A549 (cell line): Measurements from ENCODE around the gene BEST3.

Experiments
- BHLHE40 ChIP-seq: IDR thresholded peaks from 2 replicates; pipeline ENCODE4 v1.6.1; 2012; ENCODE audit warnings: low read depth, low read length, inconsistent platforms
- CEBPB ChIP-seq, 2 experiments: fragments of >200 bp in 1 of 2; sonication (Bioruptor Twin) in 1 of 2; formaldehyde crosslinking in 1 of 2; IDR thresholded peaks; 2 replicates each; pipeline ENCODE4 v1.6.1; 2012 to 2016
- E2F6 ChIP-seq: IDR thresholded peaks from 2 replicates; pipeline ENCODE4 v1.6.1; 2012; ENCODE audit warnings: low read depth, borderline replicate concordance
- EP300 ChIP-seq, 2 experiments: fragments of >200 bp; sonication (Bioruptor Twin); formaldehyde crosslinking; IDR thresholded peaks; 2 replicates in 1 of 2; 3 replicates in 1 of 2; pipeline ENCODE4 v1.6.1; 2016 to 2017
- HEYL ChIP-seq: fragments of 250-450 bp; sonication (Bioruptor Pico); IDR thresholded peaks from 2 replicates; pipeline ENCODE4 v1.8.0; 2021; ENCODE audit warnings: mild to moderate bottlenecking, moderate library complexity
- HOXB5 ChIP-seq: fragments of 250-450 bp; sonication (Bioruptor Pico); IDR thresholded peaks from 2 replicates; pipeline ENCODE4 v1.5.0; 2020; ENCODE audit warnings: mild to moderate bottlenecking, moderate library complexity
- MAFK ChIP-seq: fragments of 450-650 bp; IDR thresholded peaks from 2 replicates; pipeline ENCODE4 v1.6.1; 2014; ENCODE audit not compliant: partially characterized antibody
- POLR2A ChIP-seq: IDR thresholded peaks from 2 replicates; pipeline ENCODE4 v1.6.1; 2012; ENCODE audit warnings: mild to moderate bottlenecking, low read length
- RCOR1 ChIP-seq: fragments of 150-350 bp; IDR thresholded peaks from 2 replicates; pipeline ENCODE4 v1.6.1; 2014; ENCODE audit warnings: antibody characterized with exemption, low read length, low read depth
- RFX5 ChIP-seq: fragments of 450-650 bp; IDR thresholded peaks from 2 replicates; pipeline ENCODE4 v1.7.1; 2014; ENCODE audit warnings: antibody characterized with exemption, mild to moderate bottlenecking, moderate library complexity
- TF ChIP-seq, protein P1 (sequence below): fragments of >200 bp; sonication (Bioruptor Twin); formaldehyde crosslinking; IDR thresholded peaks from 3 replicates; pipeline ENCODE4 v1.5.1; 2016
- TF ChIP-seq, protein P2 (sequence below): fragments of 250-450 bp; sonication (Bioruptor Pico); IDR thresholded peaks from 2 replicates; pipeline ENCODE4 v1.5.0; 2021; ENCODE audit warnings: mild to moderate bottlenecking, moderate library complexity, borderline replicate concordance

DNA sequence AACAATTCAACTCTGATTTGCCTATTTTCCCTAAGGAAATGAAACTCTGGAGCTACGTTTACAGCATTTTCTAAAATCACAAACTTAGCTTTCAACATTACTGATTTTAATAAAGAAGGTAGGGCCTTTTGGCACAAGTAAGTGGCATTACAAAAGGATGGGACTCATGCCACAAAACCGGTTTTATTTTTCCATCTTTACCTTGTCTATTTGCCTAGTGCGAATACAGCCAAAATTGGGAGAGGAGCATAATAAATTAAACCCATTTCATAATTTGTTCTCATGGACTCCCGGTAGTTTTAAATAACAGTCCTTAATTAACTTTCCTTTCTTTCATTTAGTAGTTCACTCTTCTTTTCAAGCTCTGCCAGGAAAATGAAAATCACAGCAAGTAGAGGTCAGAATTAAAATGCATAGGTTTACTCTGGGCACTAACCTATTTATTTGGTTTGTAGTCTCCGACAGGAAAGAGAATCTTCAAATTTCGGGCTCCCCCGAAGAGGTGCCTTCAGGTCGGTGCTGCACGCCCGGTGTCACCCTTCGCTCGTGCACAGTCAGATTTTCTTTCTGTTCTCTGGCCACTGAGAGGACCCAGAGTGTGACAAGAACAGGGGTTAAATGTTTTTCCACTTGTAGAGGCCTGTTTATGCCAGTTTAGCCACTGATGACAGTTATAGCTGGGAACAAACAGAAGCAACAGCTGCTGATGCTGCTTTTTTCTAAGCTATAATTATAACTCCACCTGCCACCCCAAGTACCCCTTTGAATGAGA is at the start of gene BEST3:
- TF ChIP-seq, protein P1, sequence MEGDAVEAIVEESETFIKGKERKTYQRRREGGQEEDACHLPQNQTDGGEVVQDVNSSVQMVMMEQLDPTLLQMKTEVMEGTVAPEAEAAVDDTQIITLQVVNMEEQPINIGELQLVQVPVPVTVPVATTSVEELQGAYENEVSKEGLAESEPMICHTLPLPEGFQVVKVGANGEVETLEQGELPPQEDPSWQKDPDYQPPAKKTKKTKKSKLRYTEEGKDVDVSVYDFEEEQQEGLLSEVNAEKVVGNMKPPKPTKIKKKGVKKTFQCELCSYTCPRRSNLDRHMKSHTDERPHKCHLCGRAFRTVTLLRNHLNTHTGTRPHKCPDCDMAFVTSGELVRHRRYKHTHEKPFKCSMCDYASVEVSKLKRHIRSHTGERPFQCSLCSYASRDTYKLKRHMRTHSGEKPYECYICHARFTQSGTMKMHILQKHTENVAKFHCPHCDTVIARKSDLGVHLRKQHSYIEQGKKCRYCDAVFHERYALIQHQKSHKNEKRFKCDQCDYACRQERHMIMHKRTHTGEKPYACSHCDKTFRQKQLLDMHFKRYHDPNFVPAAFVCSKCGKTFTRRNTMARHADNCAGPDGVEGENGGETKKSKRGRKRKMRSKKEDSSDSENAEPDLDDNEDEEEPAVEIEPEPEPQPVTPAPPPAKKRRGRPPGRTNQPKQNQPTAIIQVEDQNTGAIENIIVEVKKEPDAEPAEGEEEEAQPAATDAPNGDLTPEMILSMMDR: no peak
- TF ChIP-seq E2F6 (no peak), BHLHE40 (no peak), MAFK (no peak), HOXB5 (CRISPR knock-in tag) (no peak), EP300 (IDR thresholded peaks at IDR 0.05) (no peak), HEYL (CRISPR knock-in tag) (no peak), CEBPB (IDR thresholded peaks at IDR 0.05) (no peak), RFX5 (no peak), RCOR1 (no peak), POLR2A (no peak)
- TF ChIP-seq, protein P2, sequence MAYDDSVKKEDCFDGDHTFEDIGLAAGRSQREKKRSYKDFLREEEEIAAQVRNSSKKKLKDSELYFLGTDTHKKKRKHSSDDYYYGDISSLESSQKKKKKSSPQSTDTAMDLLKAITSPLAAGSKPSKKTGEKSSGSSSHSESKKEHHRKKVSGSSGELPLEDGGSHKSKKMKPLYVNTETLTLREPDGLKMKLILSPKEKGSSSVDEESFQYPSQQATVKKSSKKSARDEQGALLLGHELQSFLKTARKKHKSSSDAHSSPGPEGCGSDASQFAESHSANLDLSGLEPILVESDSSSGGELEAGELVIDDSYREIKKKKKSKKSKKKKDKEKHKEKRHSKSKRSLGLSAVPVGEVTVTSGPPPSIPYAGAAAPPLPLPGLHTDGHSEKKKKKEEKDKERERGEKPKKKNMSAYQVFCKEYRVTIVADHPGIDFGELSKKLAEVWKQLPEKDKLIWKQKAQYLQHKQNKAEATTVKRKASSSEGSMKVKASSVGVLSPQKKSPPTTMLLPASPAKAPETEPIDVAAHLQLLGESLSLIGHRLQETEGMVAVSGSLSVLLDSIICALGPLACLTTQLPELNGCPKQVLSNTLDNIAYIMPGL: no peak
